Spleen (tissue), 11 donors: Measurements from ENCODE around the gene GJB3. TPM values are rescaled to one million over a fixed set of nuclear protein-coding genes. Genes with fewer than 3 reads are reported as not detected.

ENCODE experiments used
- DNase-seq: peaks from one replicate; pipeline ENCODE4 v3.0.0-alpha.2; 2020
- H3K27ac ChIP-seq, 8 donors: fragments of 200-600 bp; sonication (generic) in 7 of 8; 1 replicate in 4 of 8; 2 replicates in 4 of 8; pipeline versions ENCODE4 v1.5.0 to v1.8.0; 2016 to 2021; ENCODE audit warnings: inconsistent platforms in 4 of 8, mild to moderate bottlenecking in 4 of 8, moderate library complexity in 1 of 8
- H3K27me3 ChIP-seq, 7 donors: fragments of 200-600 bp; sonication (generic) in 6 of 7; replicated peaks in 1 of 7; 1 replicate in 4 of 7; 2 replicates in 3 of 7; pipeline versions ENCODE4 v1.5.0 to v1.8.0; 2016 to 2021; ENCODE audit warnings: inconsistent platforms in 3 of 7, mild to moderate bottlenecking in 1 of 7
- H3K36me3 ChIP-seq, 6 donors: fragments of 200-600 bp; sonication (generic) in 5 of 6; 1 replicate in 4 of 6; 2 replicates in 2 of 6; pipeline versions ENCODE4 v1.5.0 to v1.8.0; 2016 to 2021; ENCODE audit warnings: inconsistent platforms in 2 of 6
- H3K4me1 ChIP-seq, 6 donors: fragments of 200-600 bp; sonication (generic) in 5 of 6; 1 replicate in 3 of 6; 2 replicates in 3 of 6; pipeline versions ENCODE4 v1.5.0 to v1.8.0; 2016 to 2021; ENCODE audit warnings: inconsistent platforms in 3 of 6
- H3K4me3 ChIP-seq, 8 donors: fragments of 200-600 bp; sonication (generic) in 7 of 8; 1 replicate in 4 of 8; 2 replicates in 4 of 8; pipeline versions ENCODE4 v1.5.0 to v1.8.0; 2016 to 2021; ENCODE audit warnings: inconsistent platforms in 4 of 8, mild to moderate bottlenecking in 4 of 8, moderate library complexity in 2 of 8
- H3K9me3 ChIP-seq, 8 donors: fragments of 200-600 bp; sonication (generic) in 7 of 8; 1 replicate in 4 of 8; 2 replicates in 4 of 8; pipeline versions ENCODE4 v1.5.0 to v1.8.0; 2016 to 2021; ENCODE audit warnings: inconsistent platforms in 4 of 8
- POLR2A ChIP-seq, 3 donors: fragments of 450-650 bp; IDR thresholded peaks; one replicate each; pipeline ENCODE4 v1.5.1; 2017; ENCODE audit warnings: antibody characterized with exemption in 3 of 3, mild to moderate bottlenecking in 1 of 3
- POLR2AphosphoS5 ChIP-seq, 3 donors: sonication (generic); formaldehyde crosslinking; IDR thresholded peaks; one replicate each; pipeline ENCODE4 v1.5.1; 2017; ENCODE audit warnings: antibody characterized with exemption in 3 of 3
- WGBS, 5 donors: extraction: QIAGEN DNeasy Blood & Tissue Kit in 3 of 5; methylation state at CpG; one replicate each; pipeline versions ENCODE4 v1.1.5 to v1.1.7; 2013 to 2018; 5-methylcytosine and 5-hydroxymethylcytosine counted together
- intact Hi-C: fragments of 100-400 bp; cut with DNase I; formaldehyde crosslinking; loops from one replicate; pipeline ENCODE4 v1.15.0; 2023; ENCODE audit warnings: low total_unique reads
- polyA plus RNA-seq, 3 donors: library from polyadenylated mRNA; stranded (reverse); fragments of 200-250 nt; gene quantifications; one replicate each; pipeline ENCODE4 v1.2.1, GENCODE V29; 2013
- total RNA-seq, 7 donors: library from RNA; depleted of rRNA in 3 of 7; stranded (reverse); fragments of >200 nt in 3 of 7; fragmentation: NEBNext Ultra II Directional in 4 of 7; extraction: Animal tissue kit (Norgen Biotek cat#: 25700) in 4 of 7; gene quantifications; one replicate each; pipeline versions ENCODE4 v1.1.0 to v1.2.1, GENCODE V29; 2016 to 2021
- TF ChIP-seq, protein P1 (sequence below), 11 experiments: fragments of 200-600 bp in 7 of 11; fragments of 450-650 bp in 4 of 11; sonication (generic) in 4 of 11; IDR thresholded peaks in 8 of 11; conservative IDR thresholded peaks in 3 of 11; 1 replicate in 7 of 11; 2 replicates in 4 of 11; pipeline versions ENCODE4 v1.4.0 to v1.8.0; 2016 to 2021; ENCODE audit warnings: antibody characterized with exemption in 11 of 11, inconsistent platforms in 4 of 11, mild to moderate bottlenecking in 1 of 11
- donor health status: healthy with polysubstance abuse.
- donor health status: DM: no; HTN: no; CAD: no; lungs with moderate emphysema.
- donor health status: DM: no; HTN: no; CAD: no.
- donor health status: Bipolar disorder and iron deficiency.
- donor health status: healthy.
- donor health status: DM: no; HTN: no; CAD: no.
- donor health status: DM: yes; HTN: yes; CAD: no.

GJB3 gene
- total and polyA plus RNA-seq, 10 donors: 0.11 to 0.23 (median 0.13) TPM; not detected in 7

DNA sequence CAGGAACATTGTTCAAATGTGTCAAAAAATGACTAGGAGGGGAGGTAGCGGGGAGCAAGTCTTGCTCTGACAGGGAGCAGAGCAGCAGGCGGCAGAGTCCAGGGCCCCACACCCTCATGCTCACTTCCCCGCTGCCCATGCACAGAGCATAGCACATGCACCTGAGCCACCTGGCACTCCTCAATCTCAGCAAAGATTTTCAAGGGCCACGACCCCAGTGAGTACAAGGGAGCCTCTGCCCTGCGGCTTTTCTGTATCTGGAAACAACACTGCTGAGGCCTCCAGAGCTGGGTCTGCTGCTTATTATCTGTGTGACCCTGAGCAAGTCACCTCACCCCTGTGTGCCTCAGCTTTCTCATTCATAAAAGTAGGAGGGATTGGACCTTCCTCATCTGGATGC is 1.1 kb upstream of the GJB3 start:
- Histone ChIP-seq H3K4me1 (peaks cover 6 to 17% (median 11%) of the 10 kb centered on the region in 6 donors), H3K27ac (no peak overlapping the region), H3K36me3 (no peaks in the 10 kb centered on the region), H3K9me3 (no peaks in the 10 kb centered on the region), H3K27me3 (peaks cover 5 to 80% (median 30%) of the 10 kb centered on the region in 7 donors), H3K4me3 (no peak overlapping the region)
- DNase-seq: peak; percentile 36
- 74 to 93% (median 87%) methylated on average over 4 to 5 of the region's 5 CpGs for WGBS, 5 donors
- TF ChIP-seq POLR2A (IDR thresholded peaks at IDR 0.05) (no peak), POLR2AphosphoS5 (IDR thresholded peaks at IDR 0.05) (no peak)
- intact Hi-C loops: no loop called here

DNA sequence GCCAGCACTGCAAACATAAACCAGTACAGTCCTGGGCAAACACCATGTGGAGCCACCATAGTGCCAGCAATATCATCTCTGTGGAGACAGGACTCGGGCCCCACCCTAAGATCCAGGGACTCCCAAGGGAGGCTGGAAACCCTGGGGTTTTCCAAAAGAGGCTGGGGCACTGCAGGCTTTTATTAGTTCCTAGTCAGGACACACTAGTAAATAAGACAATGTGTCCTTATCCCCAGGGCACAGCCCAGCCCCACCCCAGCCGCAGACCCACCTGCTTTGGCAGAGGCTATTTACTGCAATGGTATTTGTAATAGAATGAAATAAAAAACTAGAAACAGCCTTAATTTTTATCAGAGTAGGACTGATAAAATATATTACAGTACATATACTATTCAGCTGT is 486 bp upstream of the GJB3 start:
- no peak for DNase-seq
- intact Hi-C loops: no loop called here
- Histone ChIP-seq H3K4me3 (no peak overlapping the region), H3K9me3 (no peaks in the 10 kb centered on the region), H3K4me1 (peaks cover 6 to 17% (median 11%) of the 10 kb centered on the region in 6 donors), H3K27ac (no peak overlapping the region), H3K27me3 (peaks cover 5 to 86% (median 30%) of the 10 kb centered on the region in 7 donors), H3K36me3 (no peaks in the 10 kb centered on the region)
- TF ChIP-seq POLR2A (IDR thresholded peaks at IDR 0.05): no peak
- no peak for TF ChIP-seq POLR2AphosphoS5 (IDR thresholded peaks at IDR 0.05)
- TF ChIP-seq, protein P1, sequence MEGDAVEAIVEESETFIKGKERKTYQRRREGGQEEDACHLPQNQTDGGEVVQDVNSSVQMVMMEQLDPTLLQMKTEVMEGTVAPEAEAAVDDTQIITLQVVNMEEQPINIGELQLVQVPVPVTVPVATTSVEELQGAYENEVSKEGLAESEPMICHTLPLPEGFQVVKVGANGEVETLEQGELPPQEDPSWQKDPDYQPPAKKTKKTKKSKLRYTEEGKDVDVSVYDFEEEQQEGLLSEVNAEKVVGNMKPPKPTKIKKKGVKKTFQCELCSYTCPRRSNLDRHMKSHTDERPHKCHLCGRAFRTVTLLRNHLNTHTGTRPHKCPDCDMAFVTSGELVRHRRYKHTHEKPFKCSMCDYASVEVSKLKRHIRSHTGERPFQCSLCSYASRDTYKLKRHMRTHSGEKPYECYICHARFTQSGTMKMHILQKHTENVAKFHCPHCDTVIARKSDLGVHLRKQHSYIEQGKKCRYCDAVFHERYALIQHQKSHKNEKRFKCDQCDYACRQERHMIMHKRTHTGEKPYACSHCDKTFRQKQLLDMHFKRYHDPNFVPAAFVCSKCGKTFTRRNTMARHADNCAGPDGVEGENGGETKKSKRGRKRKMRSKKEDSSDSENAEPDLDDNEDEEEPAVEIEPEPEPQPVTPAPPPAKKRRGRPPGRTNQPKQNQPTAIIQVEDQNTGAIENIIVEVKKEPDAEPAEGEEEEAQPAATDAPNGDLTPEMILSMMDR (IDR thresholded peaks at IDR 0.05 in 8 of 11, conservative IDR thresholded peaks at IDR 0.05 in 3 of 11): no peak
- WGBS, 5 donors: 88 to 95% (median 92%) methylated on average over 2 of the region's 2 CpGs

DNA sequence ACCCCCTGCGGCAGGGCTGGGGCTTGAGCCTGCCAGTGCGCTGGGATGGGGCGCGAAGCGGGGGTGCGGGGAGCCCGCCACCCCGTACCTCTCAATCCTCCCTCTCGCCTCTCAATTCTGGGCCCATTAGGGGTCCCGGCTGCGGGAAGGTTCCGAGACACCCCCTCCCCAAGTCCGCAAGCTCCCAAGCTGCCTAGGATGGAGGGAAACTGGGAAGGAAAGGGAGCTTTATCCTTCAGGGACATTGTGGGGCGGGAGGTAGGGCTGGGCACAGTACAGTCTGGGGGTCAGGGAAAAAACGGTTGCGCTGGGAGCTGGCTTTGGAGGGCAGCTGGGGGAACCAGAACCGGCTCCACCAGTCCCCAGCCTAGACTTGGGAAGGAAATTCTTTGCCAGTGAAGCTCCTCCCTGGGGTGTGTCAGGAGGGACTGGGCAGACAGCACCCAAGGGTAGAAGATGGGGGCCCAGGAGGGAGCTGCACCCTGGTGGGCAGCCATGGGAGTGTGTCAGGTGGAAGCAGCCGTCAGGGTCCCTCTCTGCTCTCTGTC is 904 bp downstream of the GJB3 start:
- WGBS, 5 donors: 10 to 16% (median 13%) methylated on average over 17 to 18 of the region's 18 CpGs
- no peak for DNase-seq

DNA sequence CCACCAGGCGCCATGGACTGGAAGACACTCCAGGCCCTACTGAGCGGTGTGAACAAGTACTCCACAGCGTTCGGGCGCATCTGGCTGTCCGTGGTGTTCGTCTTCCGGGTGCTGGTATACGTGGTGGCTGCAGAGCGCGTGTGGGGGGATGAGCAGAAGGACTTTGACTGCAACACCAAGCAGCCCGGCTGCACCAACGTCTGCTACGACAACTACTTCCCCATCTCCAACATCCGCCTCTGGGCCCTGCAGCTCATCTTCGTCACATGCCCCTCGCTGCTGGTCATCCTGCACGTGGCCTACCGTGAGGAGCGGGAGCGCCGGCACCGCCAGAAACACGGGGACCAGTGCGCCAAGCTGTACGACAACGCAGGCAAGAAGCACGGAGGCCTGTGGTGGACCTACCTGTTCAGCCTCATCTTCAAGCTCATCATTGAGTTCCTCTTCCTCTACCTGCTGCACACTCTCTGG is 3.8 kb downstream of the GJB3 start:
- peaks cover 6 to 22% (median 13%) of the 10 kb centered on the region in 6 donors for H3K4me1 ChIP-seq
- intact Hi-C loops: loop anchor here (5.0 kb wide), 1 partner anchor 68 kb away; no protein-coding TSS in a partner anchor
- H3K27me3 ChIP-seq: peaks cover 5 to 82% (median 30%) of the 10 kb centered on the region in 7 donors
- DNase-seq: no peak
- H3K4me3 ChIP-seq: no peak overlapping the region
- H3K9me3 ChIP-seq: no peaks in the 10 kb centered on the region
- 79 to 92% (median 85%) methylated on average over 26 to 28 of the region's 28 CpGs for WGBS, 5 donors
- H3K27ac ChIP-seq: no peak overlapping the region
- TF ChIP-seq, protein P1 (IDR thresholded peaks at IDR 0.05 in 8 of 11, conservative IDR thresholded peaks at IDR 0.05 in 3 of 11): no peak
- TF ChIP-seq POLR2A (IDR thresholded peaks at IDR 0.05) (no peak), POLR2AphosphoS5 (IDR thresholded peaks at IDR 0.05) (no peak)
- H3K36me3 ChIP-seq: no peaks in the 10 kb centered on the region

More for the DNA sequence above, 904 bp downstream of the GJB3 start:
- H3K4me1 ChIP-seq: peaks cover 6 to 22% (median 13%) of the 10 kb centered on the region in 6 donors
- H3K27ac ChIP-seq: no peak overlapping the region
- peak overlapping the region in 4 of 8 donors; percentile 4 to 55 (median 23) for H3K4me3 ChIP-seq
- TF ChIP-seq POLR2AphosphoS5 (IDR thresholded peaks at IDR 0.05) (no peak), POLR2A (IDR thresholded peaks at IDR 0.05) (no peak)
- TF ChIP-seq, protein P1 (IDR thresholded peaks at IDR 0.05 in 8 of 11, conservative IDR thresholded peaks at IDR 0.05 in 3 of 11): no peak
- no peaks in the 10 kb centered on the region for H3K36me3 ChIP-seq
- H3K9me3 ChIP-seq: no peaks in the 10 kb centered on the region
- H3K27me3 ChIP-seq: peaks cover 5 to 88% (median 30%) of the 10 kb centered on the region in 7 donors
- intact Hi-C loops: no loop called here
